Skeletal muscle tissue (tissue), 4 donors: Measurements from ENCODE around the gene DMD. TPM values are rescaled to one million over a fixed set of nuclear protein-coding genes. Genes with fewer than 3 reads are reported as not detected.

Experiments
- H3K27ac ChIP-seq: one replicate; pipeline ENCODE4 v1.7.0; 2013; ENCODE audit warnings: mild to moderate bottlenecking, low read depth, low read length, inconsistent platforms
- H3K27me3 ChIP-seq, 3 donors: one replicate each; pipeline ENCODE4 v1.7.0; 2013; ENCODE audit warnings: low read length in 3 of 3; ENCODE audit not compliant: control insufficient read depth in 3 of 3, insufficient read depth in 3 of 3
- H3K36me3 ChIP-seq, 3 donors: one replicate each; pipeline ENCODE4 v1.7.0; 2013; ENCODE audit warnings: low read length in 3 of 3; ENCODE audit not compliant: control insufficient read depth in 3 of 3, insufficient read depth in 3 of 3
- H3K4me1 ChIP-seq, 3 donors: one replicate each; pipeline ENCODE4 v1.7.0; 2013; ENCODE audit warnings: low read length in 3 of 3, mild to moderate bottlenecking in 3 of 3; ENCODE audit not compliant: control insufficient read depth in 3 of 3, insufficient read depth in 3 of 3
- H3K4me3 ChIP-seq, 3 donors: one replicate each; pipeline ENCODE4 v1.7.0; 2013; ENCODE audit warnings: low read length in 3 of 3
- H3K9ac ChIP-seq, 3 donors: one replicate each; pipeline ENCODE4 v1.7.0; 2013; ENCODE audit warnings: low read length in 3 of 3, mild to moderate bottlenecking in 3 of 3, moderate library complexity in 2 of 3, low read depth in 1 of 3
- H3K9me3 ChIP-seq, 3 donors: one replicate each; pipeline ENCODE4 v1.7.0; 2013; ENCODE audit warnings: low read length in 3 of 3; ENCODE audit not compliant: control insufficient read depth in 3 of 3
- total RNA-seq: library from RNA; depleted of rRNA; stranded (reverse); fragments of >200 nt; gene quantifications from one replicate; pipeline ENCODE4 v1.2.3, GENCODE V29; 2014
- donor health status: Osteomylitis.

DMD gene
- total RNA-seq, 1 donor from 2014 or later, result 190 TPM

- Histone ChIP-seq H3K27ac (no peak overlapping the region), H3K9ac (no peak overlapping the region), H3K4me3 (no peak overlapping the region), H3K27me3 (no peaks in the 10 kb centered on the region), H3K9me3 (no peaks in the 10 kb centered on the region), H3K4me1 (peaks cover 0 to 3% (median 0%) of the 10 kb centered on the region in 3 donors), H3K36me3 (no peaks in the 10 kb centered on the region)
Measured at GRCh38 chrX:31318866-31319265, 1892.5 kb downstream of the DMD start.

GRCh38 chrX:31316340-31316991 lies 1894.9 kb downstream of the DMD start:
- no peak overlapping the region for H3K9ac ChIP-seq
- no peaks in the 10 kb centered on the region for H3K27me3 ChIP-seq
- no peaks in the 10 kb centered on the region for H3K36me3 ChIP-seq
- no peaks in the 10 kb centered on the region for H3K9me3 ChIP-seq
- H3K4me3 ChIP-seq, result no peak overlapping the region
- peaks cover 0 to 3% (median 0%) of the 10 kb centered on the region in 3 donors for H3K4me1 ChIP-seq
- no peak overlapping the region for H3K27ac ChIP-seq

- Histone ChIP-seq H3K36me3 (no peaks in the 10 kb centered on the region), H3K4me3 (no peak overlapping the region), H3K27me3 (no peaks in the 10 kb centered on the region), H3K27ac (no peak overlapping the region), H3K9ac (no peak overlapping the region), H3K4me1 (peaks cover 0 to 3% (median 0%) of the 10 kb centered on the region in 3 donors), H3K9me3 (no peaks in the 10 kb centered on the region)
Measured at GRCh38 chrX:31314921-31315320, 1896.4 kb downstream of the DMD start.

GRCh38 chrX:31307952-31308351 lies 1903.4 kb downstream of the DMD start:
- Histone ChIP-seq H3K4me3 (no peak overlapping the region), H3K36me3 (no peaks in the 10 kb centered on the region), H3K9ac (no peak overlapping the region), H3K27ac (no peak overlapping the region), H3K4me1 (no peaks in the 10 kb centered on the region), H3K27me3 (no peaks in the 10 kb centered on the region), H3K9me3 (no peaks in the 10 kb centered on the region)

- Histone ChIP-seq H3K27me3 (no peaks in the 10 kb centered on the region), H3K36me3 (no peaks in the 10 kb centered on the region), H3K4me1 (no peaks in the 10 kb centered on the region), H3K27ac (no peak overlapping the region), H3K4me3 (no peak overlapping the region), H3K9me3 (no peaks in the 10 kb centered on the region), H3K9ac (no peak overlapping the region)
Measured at GRCh38 chrX:31302573-31303075, 1908.7 kb downstream of the DMD start.

- H3K36me3 ChIP-seq, result no peaks in the 10 kb centered on the region
- no peaks in the 10 kb centered on the region for H3K27me3 ChIP-seq
- no peak overlapping the region for H3K9ac ChIP-seq
- H3K4me1 ChIP-seq, result no peaks in the 10 kb centered on the region
- H3K27ac ChIP-seq, result no peak overlapping the region
- H3K9me3 ChIP-seq, result no peaks in the 10 kb centered on the region
- H3K4me3 ChIP-seq, result no peak overlapping the region
Measured at GRCh38 chrX:31301941-31302340, 1909.4 kb downstream of the DMD start.

GRCh38 chrX:31301203-31301602 lies 1910.1 kb downstream of the DMD start:
- Histone ChIP-seq H3K27me3 (no peaks in the 10 kb centered on the region), H3K4me1 (no peaks in the 10 kb centered on the region), H3K4me3 (no peak overlapping the region), H3K36me3 (no peaks in the 10 kb centered on the region), H3K9me3 (no peaks in the 10 kb centered on the region), H3K27ac (no peak overlapping the region), H3K9ac (no peak overlapping the region)

GRCh38 chrX:31298916-31299315 lies 1912.4 kb downstream of the DMD start:
- H3K9ac ChIP-seq, result no peak overlapping the region
- H3K4me3 ChIP-seq, result no peak overlapping the region
- H3K36me3 ChIP-seq, result no peaks in the 10 kb centered on the region
- no peaks in the 10 kb centered on the region for H3K9me3 ChIP-seq
- H3K4me1 ChIP-seq, result no peaks in the 10 kb centered on the region
- no peak overlapping the region for H3K27ac ChIP-seq
- H3K27me3 ChIP-seq, result no peaks in the 10 kb centered on the region

- Histone ChIP-seq H3K4me1 (no peaks in the 10 kb centered on the region), H3K4me3 (no peak overlapping the region), H3K27ac (no peak overlapping the region), H3K36me3 (no peaks in the 10 kb centered on the region), H3K27me3 (no peaks in the 10 kb centered on the region), H3K9ac (no peak overlapping the region), H3K9me3 (no peaks in the 10 kb centered on the region)
Measured at GRCh38 chrX:31297881-31298280, 1913.5 kb downstream of the DMD start.

GRCh38 chrX:31294475-31294874 lies 1916.9 kb downstream of the DMD start:
- Histone ChIP-seq H3K27me3 (no peaks in the 10 kb centered on the region), H3K36me3 (no peaks in the 10 kb centered on the region), H3K27ac (no peak overlapping the region), H3K9me3 (no peaks in the 10 kb centered on the region), H3K4me1 (no peaks in the 10 kb centered on the region), H3K9ac (no peak overlapping the region), H3K4me3 (no peak overlapping the region)
